Breast epithelium (tissue), 3 donors: ENCODE results near the gene CHIT1.
"Not testable (repeated sequence)": the region's sequence is repeated elsewhere in the genome, so short reads cannot be mapped to it uniquely, and the experiment has no call there.

ENCODE experiments used
- POLR2A ChIP-seq: fragments of 450-650 bp; IDR thresholded peaks from one replicate; pipeline ENCODE4 v1.6.1; 2016; ENCODE audit warnings: antibody characterized with exemption, mild to moderate bottlenecking, moderate library complexity
- TF ChIP-seq, protein P1 (sequence below), 3 donors: fragments of 450-650 bp; IDR thresholded peaks; one replicate each; pipeline ENCODE4 v1.5.1; 2016 to 2017; ENCODE audit warnings: antibody characterized with exemption in 3 of 3, mild to moderate bottlenecking in 3 of 3, moderate library complexity in 3 of 3

DNA sequence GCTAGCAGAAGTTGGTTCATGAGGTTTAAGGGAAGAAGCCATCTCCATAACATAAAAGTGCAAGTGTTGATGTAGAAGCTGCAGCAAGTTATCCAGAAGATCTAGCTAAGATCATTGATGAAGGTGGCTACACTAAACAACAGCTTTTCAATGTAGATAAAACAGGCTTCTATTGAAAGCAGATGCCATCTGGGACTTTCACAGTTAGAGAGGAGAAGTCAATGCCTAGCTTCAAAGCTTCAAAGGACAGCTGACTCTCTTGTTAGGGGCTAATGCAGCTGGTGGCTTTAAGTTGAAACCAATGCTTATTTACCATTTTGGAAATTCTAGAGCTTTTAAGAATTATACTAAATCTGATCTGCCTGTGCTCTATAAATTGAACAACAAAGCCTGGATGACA is 25.3 kb upstream of the CHIT1 start:
- TF ChIP-seq POLR2A = not testable (repeated sequence)
- TF ChIP-seq, protein P1, sequence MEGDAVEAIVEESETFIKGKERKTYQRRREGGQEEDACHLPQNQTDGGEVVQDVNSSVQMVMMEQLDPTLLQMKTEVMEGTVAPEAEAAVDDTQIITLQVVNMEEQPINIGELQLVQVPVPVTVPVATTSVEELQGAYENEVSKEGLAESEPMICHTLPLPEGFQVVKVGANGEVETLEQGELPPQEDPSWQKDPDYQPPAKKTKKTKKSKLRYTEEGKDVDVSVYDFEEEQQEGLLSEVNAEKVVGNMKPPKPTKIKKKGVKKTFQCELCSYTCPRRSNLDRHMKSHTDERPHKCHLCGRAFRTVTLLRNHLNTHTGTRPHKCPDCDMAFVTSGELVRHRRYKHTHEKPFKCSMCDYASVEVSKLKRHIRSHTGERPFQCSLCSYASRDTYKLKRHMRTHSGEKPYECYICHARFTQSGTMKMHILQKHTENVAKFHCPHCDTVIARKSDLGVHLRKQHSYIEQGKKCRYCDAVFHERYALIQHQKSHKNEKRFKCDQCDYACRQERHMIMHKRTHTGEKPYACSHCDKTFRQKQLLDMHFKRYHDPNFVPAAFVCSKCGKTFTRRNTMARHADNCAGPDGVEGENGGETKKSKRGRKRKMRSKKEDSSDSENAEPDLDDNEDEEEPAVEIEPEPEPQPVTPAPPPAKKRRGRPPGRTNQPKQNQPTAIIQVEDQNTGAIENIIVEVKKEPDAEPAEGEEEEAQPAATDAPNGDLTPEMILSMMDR (IDR thresholded peaks at IDR 0.05) = not testable (repeated sequence)
